K562 (cell line): ENCODE data around the gene PBX2. TPM values are rescaled to one million over a fixed set of nuclear protein-coding genes. Genes with fewer than 3 reads are reported as not detected.

ENCODE experiments used
- CREM ChIP-seq: IDR thresholded peaks from 2 replicates; pipeline ENCODE4 v1.6.1; 2014; ENCODE audit warnings: antibody characterized with exemption, low read depth
- DNMT1 ChIP-seq: fragments of 450-650 bp; IDR thresholded peaks from 2 replicates; pipeline ENCODE4 v1.6.1; 2016; ENCODE audit warnings: antibody characterized with exemption, mild to moderate bottlenecking
- ETV6 ChIP-seq, 3 experiments: fragments of 150-350 bp in 1 of 3; sonication (generic) in 1 of 3; formaldehyde crosslinking in 1 of 3; IDR thresholded peaks; 2 replicates each; pipeline versions ENCODE4 v1.6.1 to v1.8.0; 2014 to 2022; ENCODE audit warnings: borderline replicate concordance in 2 of 3, low read depth in 2 of 3, antibody characterized with exemption in 1 of 3, low read length in 1 of 3, mild to moderate bottlenecking in 1 of 3, missing genetic modification reagents in 1 of 3
- FOXA3 ChIP-seq, 2 experiments: fragments of 450-650 bp in 1 of 2; sonication (generic) in 1 of 2; formaldehyde crosslinking; IDR thresholded peaks in 1 of 2; conservative IDR thresholded peaks in 1 of 2; 2 replicates each; pipeline versions ENCODE4 v1.4.0 to v1.8.0; 2020 to 2022; ENCODE audit warnings: mild to moderate bottlenecking in 2 of 2, missing genetic modification reagents in 1 of 2
- MTA3 ChIP-seq: fragments of 450-650 bp; formaldehyde crosslinking; IDR thresholded peaks from 2 replicates; pipeline ENCODE4 v1.6.1; 2017; ENCODE audit warnings: mild to moderate bottlenecking, borderline replicate concordance
- NFATC3 ChIP-seq: fragments of 450-650 bp; IDR thresholded peaks from 2 replicates; pipeline ENCODE4 v1.6.1; 2017; ENCODE audit warnings: mild to moderate bottlenecking
- RFX1 ChIP-seq: fragments of 450-650 bp; IDR thresholded peaks from 2 replicates; pipeline ENCODE4 v1.6.1; 2016; ENCODE audit warnings: mild to moderate bottlenecking, moderate library complexity
- SMAD3 ChIP-seq: fragments of 450-650 bp; formaldehyde crosslinking; conservative IDR thresholded peaks from 2 replicates; pipeline ENCODE4 v1.4.0; 2020; ENCODE audit warnings: mild to moderate bottlenecking
- STAT6 ChIP-seq: sonication (generic); formaldehyde crosslinking; IDR thresholded peaks from 2 replicates; pipeline ENCODE4 v1.8.1; 2023; ENCODE audit warnings: mild to moderate bottlenecking, missing genetic modification reagents
- TEAD1 ChIP-seq, 2 experiments: fragments of 450-650 bp in 1 of 2; sonication (generic) in 1 of 2; formaldehyde crosslinking; IDR thresholded peaks; 2 replicates each; pipeline versions ENCODE4 v1.4.0 to v1.8.0; 2020 to 2022; ENCODE audit warnings: mild to moderate bottlenecking in 2 of 2, missing genetic modification reagents in 1 of 2
- THAP7 ChIP-seq: fragments of 250-450 bp; sonication (Bioruptor Pico); IDR thresholded peaks from 2 replicates; pipeline ENCODE4 v1.5.0; 2021
- ZEB2 ChIP-seq: fragments of 450-650 bp; IDR thresholded peaks from 2 replicates; pipeline ENCODE4 v1.6.1; 2016
- ZFP30 ChIP-seq: fragments of 250-450 bp; sonication (Bioruptor Pico); IDR thresholded peaks from 2 replicates; pipeline ENCODE4 v1.8.0; 2022; ENCODE audit warnings: moderate library complexity, mild to moderate bottlenecking, inconsistent platforms, borderline replicate concordance
- ZNF23 ChIP-seq: fragments of 250-450 bp; sonication (Bioruptor Pico); IDR thresholded peaks from 2 replicates; pipeline ENCODE4 v1.4.0; 2020; ENCODE audit warnings: mild to moderate bottlenecking
- ZNF253 ChIP-seq: fragments of 250-450 bp; sonication (Bioruptor Pico); conservative IDR thresholded peaks from 2 replicates; pipeline ENCODE4 v1.6.1; 2021; ENCODE audit warnings: mild to moderate bottlenecking
- ZNF511 ChIP-seq: sonication (generic); formaldehyde crosslinking; IDR thresholded peaks from 2 replicates; pipeline ENCODE4 v1.8.0; 2022; ENCODE audit warnings: mild to moderate bottlenecking, missing genetic modification reagents
- polyA plus RNA-seq, 8 experiments: library from polyadenylated mRNA; depleted of rRNA in 4 of 8; stranded (reverse) in 5 of 8; unstranded in 3 of 8; fragments of >200 nt; fragmentation: Nextera tagmentation in 2 of 8; fragmentation: Illumina TruSeq in 1 of 8; extraction: Ambion mirVana in 2 of 8; extraction: Trizol in 1 of 8; gene quantifications; 2 replicates each; pipeline versions ENCODE4 v1.2.1 to v1.2.3, GENCODE V29; 2011 to 2014; ENCODE audit warnings: inconsistent platforms in 1 of 8, missing spikeins in 1 of 8
- total RNA-seq, 7 experiments: library from RNA; depleted of rRNA in 6 of 7; stranded (reverse); fragments of >200 nt in 6 of 7; fragmentation: Illumina TruSeq in 2 of 7; extraction: Trizol in 2 of 7; gene quantifications; 2 replicates each; pipeline versions ENCODE4 v1.2.1 to v1.2.3, GENCODE V29; 2011 to 2021; ENCODE audit warnings: low replicate concordance in 1 of 7
- TF ChIP-seq, protein P1 (sequence below): fragments of 250-450 bp; sonication (Bioruptor Pico); IDR thresholded peaks from 2 replicates; pipeline ENCODE4 v1.4.0; 2020; ENCODE audit warnings: mild to moderate bottlenecking
- TF ChIP-seq, protein P2 (sequence below): sonication (generic); formaldehyde crosslinking; IDR thresholded peaks from 2 replicates; pipeline ENCODE4 v1.8.1; 2022; ENCODE audit warnings: missing genetic modification reagents
- TF ChIP-seq, protein P3 (sequence below): fragments of 250-450 bp; sonication (Bioruptor Pico); IDR thresholded peaks from 2 replicates; pipeline ENCODE4 v1.4.0; 2020; ENCODE audit warnings: mild to moderate bottlenecking, moderate library complexity

Gene PBX2
- total and polyA plus RNA-seq, 9 of the 15 experiments (the other 6 are each of a cell fraction or from before 2014, with no cell fraction given), result 1.9 to 134 (median 62.5) TPM

GRCh38 chr6:32176476-32177182 lies 13.4 kb downstream of the PBX2 start (continued):
- TF ChIP-seq, protein P1, sequence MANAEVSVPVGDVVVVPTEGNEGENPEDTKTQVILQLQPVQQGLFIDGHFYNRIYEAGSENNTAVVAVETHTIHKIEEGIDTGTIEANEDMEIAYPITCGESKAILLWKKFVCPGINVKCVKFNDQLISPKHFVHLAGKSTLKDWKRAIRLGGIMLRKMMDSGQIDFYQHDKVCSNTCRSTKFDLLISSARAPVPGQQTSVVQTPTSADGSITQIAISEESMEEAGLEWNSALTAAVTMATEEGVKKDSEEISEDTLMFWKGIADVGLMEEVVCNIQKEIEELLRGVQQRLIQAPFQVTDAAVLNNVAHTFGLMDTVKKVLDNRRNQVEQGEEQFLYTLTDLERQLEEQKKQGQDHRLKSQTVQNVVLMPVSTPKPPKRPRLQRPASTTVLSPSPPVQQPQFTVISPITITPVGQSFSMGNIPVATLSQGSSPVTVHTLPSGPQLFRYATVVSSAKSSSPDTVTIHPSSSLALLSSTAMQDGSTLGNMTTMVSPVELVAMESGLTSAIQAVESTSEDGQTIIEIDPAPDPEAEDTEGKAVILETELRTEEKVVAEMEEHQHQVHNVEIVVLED (CRISPR knock-in tag), result 0 out of 2 replicates have a peak, but pooled peaks have one; percentile 28
- TF ChIP-seq DNMT1, result no peak
- peak; percentile 51; the same call in 1 of the 2 replicates for TF ChIP-seq ZEB2
- TF ChIP-seq NFATC3, result no peak
- TF ChIP-seq, protein P2, sequence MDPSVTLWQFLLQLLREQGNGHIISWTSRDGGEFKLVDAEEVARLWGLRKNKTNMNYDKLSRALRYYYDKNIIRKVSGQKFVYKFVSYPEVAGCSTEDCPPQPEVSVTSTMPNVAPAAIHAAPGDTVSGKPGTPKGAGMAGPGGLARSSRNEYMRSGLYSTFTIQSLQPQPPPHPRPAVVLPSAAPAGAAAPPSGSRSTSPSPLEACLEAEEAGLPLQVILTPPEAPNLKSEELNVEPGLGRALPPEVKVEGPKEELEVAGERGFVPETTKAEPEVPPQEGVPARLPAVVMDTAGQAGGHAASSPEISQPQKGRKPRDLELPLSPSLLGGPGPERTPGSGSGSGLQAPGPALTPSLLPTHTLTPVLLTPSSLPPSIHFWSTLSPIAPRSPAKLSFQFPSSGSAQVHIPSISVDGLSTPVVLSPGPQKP (CRISPR knock-in tag), result no peak
- no peak for TF ChIP-seq ZFP30 (CRISPR knock-in tag)
- no peak for TF ChIP-seq ZNF23 (CRISPR knock-in tag)
- TF ChIP-seq ZNF511 (CRISPR knock-in tag), result no peak
- no peak for TF ChIP-seq THAP7 (CRISPR knock-in tag)
- no peak for TF ChIP-seq ZNF253 (CRISPR knock-in tag)
- TF ChIP-seq MTA3, result no peak
- TF ChIP-seq TEAD1 (CRISPR knock-in tag; IDR thresholded peaks at IDR 0.05), result no peak; a peak in 1 of 4 replicates
- TF ChIP-seq FOXA3 (CRISPR knock-in tag; conservative IDR thresholded peaks at IDR 0.05 in 1 of 2, IDR thresholded peaks at IDR 0.05 in 1 of 2), result no peak
- TF ChIP-seq STAT6 (CRISPR knock-in tag), result no peak
- no peak for TF ChIP-seq ETV6 (IDR thresholded peaks at IDR 0.05; ENCODE audit: borderline replicate concordance in 1 of 2, low read depth in 2 of 2, low read length in 1 of 2)
- no peak for TF ChIP-seq ETV6 (CRISPR knock-in tag; IDR thresholded peaks at IDR 0.05; ENCODE audit: borderline replicate concordance)
- TF ChIP-seq RFX1, result no peak
- TF ChIP-seq CREM, result no peak
- no peak for TF ChIP-seq SMAD3 (CRISPR knock-in tag)
- TF ChIP-seq, protein P3, sequence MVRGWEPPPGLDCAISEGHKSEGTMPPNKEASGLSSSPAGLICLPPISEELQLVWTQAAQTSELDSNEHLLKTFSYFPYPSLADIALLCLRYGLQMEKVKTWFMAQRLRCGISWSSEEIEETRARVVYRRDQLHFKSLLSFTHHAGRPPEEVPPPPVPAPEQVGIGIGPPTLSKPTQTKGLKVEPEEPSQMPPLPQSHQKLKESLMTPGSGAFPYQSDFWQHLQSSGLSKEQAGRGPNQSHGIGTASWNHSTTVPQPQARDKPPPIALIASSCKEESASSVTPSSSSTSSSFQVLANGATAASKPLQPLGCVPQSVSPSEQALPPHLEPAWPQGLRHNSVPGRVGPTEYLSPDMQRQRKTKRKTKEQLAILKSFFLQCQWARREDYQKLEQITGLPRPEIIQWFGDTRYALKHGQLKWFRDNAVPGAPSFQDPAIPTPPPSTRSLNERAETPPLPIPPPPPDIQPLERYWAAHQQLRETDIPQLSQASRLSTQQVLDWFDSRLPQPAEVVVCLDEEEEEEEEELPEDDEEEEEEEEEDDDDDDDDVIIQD (CRISPR knock-in tag), result no peak
